Mesendoderm (in vitro differentiated cells): ENCODE data around the gene MAD2L2.

Experiments
- DNase-seq: peaks from one replicate; pipeline ENCODE4 v3.0.0; 2013
- H2AK5ac ChIP-seq: 2 replicates; pipeline ENCODE4 v1.6.1; 2013; ENCODE audit warnings: low read length, inconsistent platforms
- H2BK120ac ChIP-seq: 2 replicates; pipeline ENCODE4 v1.6.1; 2013; ENCODE audit warnings: low read depth, mild to moderate bottlenecking, low read length, moderate library complexity, mixed read lengths
- H2BK15ac ChIP-seq: replicated peaks from 2 replicates; pipeline ENCODE4 v1.6.1; 2013; ENCODE audit warnings: low read depth, mild to moderate bottlenecking, moderate library complexity
- H2BK5ac ChIP-seq: 2 replicates; pipeline ENCODE4 v1.6.1; 2013; ENCODE audit warnings: low read length, inconsistent platforms
- H3K18ac ChIP-seq: 2 replicates; pipeline ENCODE4 v1.6.1; 2013; ENCODE audit warnings: mild to moderate bottlenecking, low read length, mixed read lengths
- H3K23ac ChIP-seq: one replicate; pipeline ENCODE4 v1.6.1; 2013; ENCODE audit warnings: low read length
- H3K27ac ChIP-seq: 2 replicates; pipeline ENCODE4 v1.5.1; 2013; ENCODE audit warnings: low read depth, mild to moderate bottlenecking, inconsistent platforms, low read length, moderate library complexity
- H3K27me3 ChIP-seq: 2 replicates; pipeline ENCODE4 v1.6.1; 2013; ENCODE audit warnings: low read length, control low read depth, mild to moderate bottlenecking, inconsistent platforms; ENCODE audit not compliant: insufficient read depth, poor library complexity
- H3K36me3 ChIP-seq: 2 replicates; pipeline ENCODE4 v1.6.1; 2013; ENCODE audit warnings: low read length, inconsistent platforms; ENCODE audit not compliant: control insufficient read depth, insufficient read depth
- H3K4ac ChIP-seq: one replicate; pipeline ENCODE4 v1.6.1; 2013; ENCODE audit warnings: low read depth, mild to moderate bottlenecking, low read length, moderate library complexity
- H3K4me1 ChIP-seq: 2 replicates; pipeline ENCODE4 v1.6.1; 2013; ENCODE audit warnings: low read depth, low read length, inconsistent platforms; ENCODE audit not compliant: control insufficient read depth
- H3K4me2 ChIP-seq: 2 replicates; pipeline ENCODE4 v1.6.1; 2013; ENCODE audit warnings: low read length
- H3K4me3 ChIP-seq: 2 replicates; pipeline ENCODE4 v1.5.1; 2013; ENCODE audit warnings: mild to moderate bottlenecking, low read length
- H3K56ac ChIP-seq: one replicate; pipeline ENCODE4 v1.6.1; 2013; ENCODE audit warnings: low read length
- H3K79me1 ChIP-seq: 2 replicates; pipeline ENCODE4 v1.6.1; 2013; ENCODE audit warnings: low read length, inconsistent platforms
- H3K79me2 ChIP-seq: 2 replicates; pipeline ENCODE4 v1.6.1; 2013; ENCODE audit warnings: mild to moderate bottlenecking, low read length; ENCODE audit not compliant: control insufficient read depth, insufficient read depth
- H3K9ac ChIP-seq: 2 replicates; pipeline ENCODE4 v1.6.1; 2013; ENCODE audit warnings: low read length, inconsistent platforms
- H4K5ac ChIP-seq: one replicate; pipeline ENCODE4 v1.6.1; 2013; ENCODE audit warnings: low read length
- H4K8ac ChIP-seq: one replicate; pipeline ENCODE4 v1.6.1; 2013; ENCODE audit warnings: low read depth, mild to moderate bottlenecking, control low read depth, low read length, moderate library complexity
- WGBS: extraction: QIAGEN DNeasy Blood & Tissue Kit; methylation state at CpG from one replicate; pipeline ENCODE4 v1.1.7; 2013; ENCODE audit warnings: low lambda C conversion rate, missing lambda C conversion rate; ENCODE audit not compliant: insufficient coverage; ENCODE audit errors: extremely low coverage; 5-methylcytosine and 5-hydroxymethylcytosine counted together

MAD2L2 gene

GRCh38 chr1:11639372-11639771, 41.6 kb downstream of the MAD2L2 start:
- Histone ChIP-seq H3K4me3 (no peak overlapping the region), H3K18ac (no peak overlapping the region), H2BK120ac (no peak overlapping the region), H2BK5ac (no peak overlapping the region), H3K4me2 (no peak overlapping the region), H3K4ac (no peak overlapping the region), H4K8ac (no peak overlapping the region), H2AK5ac (no peak overlapping the region), H2BK15ac (no peak overlapping the region), H3K27me3 (no peaks in the 10 kb centered on the region), H3K23ac (no peak overlapping the region), H3K27ac (no peak overlapping the region), H3K79me2 (no peaks in the 10 kb centered on the region), H4K5ac (no peak overlapping the region), H3K36me3 (no peaks in the 10 kb centered on the region), H3K4me1 (no peaks in the 10 kb centered on the region), H3K56ac (no peak overlapping the region), H3K79me1 (no peaks in the 10 kb centered on the region), H3K9ac (no peak overlapping the region)
- no CpG with 5 or more reads among the region's 4 CpGs for WGBS
- DNase-seq: no peak

DNA sequence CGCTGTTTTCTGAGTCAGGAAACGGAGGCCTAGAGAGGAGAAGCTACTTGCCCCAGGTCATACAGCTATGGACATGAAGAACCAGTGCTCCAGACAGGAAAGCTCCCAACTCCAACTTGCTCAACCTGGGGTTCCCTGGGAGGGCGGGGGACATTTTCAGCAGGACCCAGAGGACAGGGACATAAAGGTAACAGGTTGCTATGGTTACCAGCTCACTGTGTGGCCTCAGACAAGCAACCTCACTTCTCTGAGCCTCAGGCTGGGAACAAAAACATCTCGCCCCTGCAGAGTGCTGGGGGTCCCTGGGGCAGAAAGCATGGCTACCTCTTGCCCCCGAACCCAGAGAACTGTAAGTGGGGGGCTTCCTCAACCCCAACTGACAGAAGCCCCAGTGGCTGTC, 42.8 kb downstream of the MAD2L2 start:
- Histone ChIP-seq H3K4me3 (no peak overlapping the region), H3K4ac (no peak overlapping the region), H3K27me3 (no peaks in the 10 kb centered on the region), H3K79me2 (no peaks in the 10 kb centered on the region), H2BK120ac (no peak overlapping the region), H3K36me3 (no peaks in the 10 kb centered on the region), H4K5ac (no peak overlapping the region), H2AK5ac (no peak overlapping the region), H3K4me1 (no peaks in the 10 kb centered on the region), H4K8ac (no peak overlapping the region), H2BK15ac (no peak overlapping the region), H3K18ac (no peak overlapping the region), H2BK5ac (no peak overlapping the region), H3K4me2 (no peak overlapping the region), H3K9ac (no peak overlapping the region), H3K79me1 (no peaks in the 10 kb centered on the region), H3K56ac (no peak overlapping the region), H3K23ac (no peak overlapping the region), H3K27ac (no peak overlapping the region)
- no CpG with 5 or more reads among the region's 5 CpGs for WGBS
- no peak for DNase-seq

- Histone ChIP-seq H3K23ac (no peak overlapping the region), H2BK120ac (no peak overlapping the region), H2BK15ac (no peak overlapping the region), H3K9ac (no peak overlapping the region), H3K79me1 (no peaks in the 10 kb centered on the region), H3K56ac (no peak overlapping the region), H3K79me2 (no peaks in the 10 kb centered on the region), H2AK5ac (no peak overlapping the region), H3K27ac (no peak overlapping the region), H3K18ac (no peak overlapping the region), H3K4ac (no peak overlapping the region), H4K8ac (no peak overlapping the region), H3K27me3 (no peaks in the 10 kb centered on the region), H3K4me1 (no peaks in the 10 kb centered on the region), H3K4me3 (no peak overlapping the region), H3K4me2 (no peak overlapping the region), H3K36me3 (no peaks in the 10 kb centered on the region), H2BK5ac (no peak overlapping the region), H4K5ac (no peak overlapping the region)
- no CpG with 5 or more reads among the region's 11 CpGs for WGBS
- DNase-seq: no peak
Observed at GRCh38 chr1:11634365-11635192, 46.4 kb downstream of the MAD2L2 start.

- Histone ChIP-seq H3K4me2 (no peak overlapping the region), H3K4me1 (no peaks in the 10 kb centered on the region), H2BK5ac (no peak overlapping the region), H3K79me1 (no peaks in the 10 kb centered on the region), H3K56ac (no peak overlapping the region), H3K79me2 (no peaks in the 10 kb centered on the region), H3K4me3 (no peak overlapping the region), H4K8ac (no peak overlapping the region), H3K18ac (no peak overlapping the region), H3K27me3 (no peaks in the 10 kb centered on the region), H2AK5ac (no peak overlapping the region), H3K4ac (no peak overlapping the region), H3K27ac (no peak overlapping the region), H2BK15ac (no peak overlapping the region), H3K36me3 (no peaks in the 10 kb centered on the region), H3K9ac (no peak overlapping the region), H2BK120ac (no peak overlapping the region), H4K5ac (no peak overlapping the region), H3K23ac (no peak overlapping the region)
- DNase-seq: no peak
- WGBS: no CpG with 5 or more reads among the region's 15 CpGs
Observed at GRCh38 chr1:11629184-11630016, 51.5 kb downstream of the MAD2L2 start.

- H3K79me2 ChIP-seq: no peaks in the 10 kb centered on the region
- H4K8ac ChIP-seq: no peak overlapping the region
- H3K56ac ChIP-seq: no peak overlapping the region
- no CpG with 5 or more reads among the region's 7 CpGs for WGBS
- H3K79me1 ChIP-seq: no peaks in the 10 kb centered on the region
- H3K27me3 ChIP-seq: no peaks in the 10 kb centered on the region
- no peak overlapping the region for H3K4me3 ChIP-seq
- H4K5ac ChIP-seq: no peak overlapping the region
- H3K23ac ChIP-seq: no peak overlapping the region
- no peak overlapping the region for H3K18ac ChIP-seq
- no peak overlapping the region for H2BK15ac ChIP-seq
- no peak overlapping the region for H3K27ac ChIP-seq
- no peak overlapping the region for H2BK5ac ChIP-seq
- no peak overlapping the region for H3K4me2 ChIP-seq
- H2BK120ac ChIP-seq: no peak overlapping the region
- no peak overlapping the region for H2AK5ac ChIP-seq
- no peak for DNase-seq
- H3K36me3 ChIP-seq: no peaks in the 10 kb centered on the region
- no peaks in the 10 kb centered on the region for H3K4me1 ChIP-seq
- no peak overlapping the region for H3K4ac ChIP-seq
- H3K9ac ChIP-seq: no peak overlapping the region
Observed at GRCh38 chr1:11628767-11629166, 52.2 kb downstream of the MAD2L2 start.
